Spleen (tissue), 11 donors: ENCODE results near the gene SKOR1. TPM values are rescaled to one million over a fixed set of nuclear protein-coding genes. Genes with fewer than 3 reads are reported as not detected.
A peak's percentile ranks its signal among the peaks of the same experiment; 100 is the strongest.

Experiments
- DNase-seq: peaks from one replicate; pipeline ENCODE4 v3.0.0-alpha.2; 2020
- H3K27ac ChIP-seq, 8 donors: fragments of 200-600 bp; sonication (generic) in 7 of 8; 1 replicate in 4 of 8; 2 replicates in 4 of 8; pipeline versions ENCODE4 v1.5.0 to v1.8.0; 2016 to 2021; ENCODE audit warnings: inconsistent platforms in 4 of 8, mild to moderate bottlenecking in 4 of 8, moderate library complexity in 1 of 8
- H3K27me3 ChIP-seq, 7 donors: fragments of 200-600 bp; sonication (generic) in 6 of 7; replicated peaks in 1 of 7; 1 replicate in 4 of 7; 2 replicates in 3 of 7; pipeline versions ENCODE4 v1.5.0 to v1.8.0; 2016 to 2021; ENCODE audit warnings: inconsistent platforms in 3 of 7, mild to moderate bottlenecking in 1 of 7
- H3K36me3 ChIP-seq, 6 donors: fragments of 200-600 bp; sonication (generic) in 5 of 6; 1 replicate in 4 of 6; 2 replicates in 2 of 6; pipeline versions ENCODE4 v1.5.0 to v1.8.0; 2016 to 2021; ENCODE audit warnings: inconsistent platforms in 2 of 6
- H3K4me1 ChIP-seq, 6 donors: fragments of 200-600 bp; sonication (generic) in 5 of 6; 1 replicate in 3 of 6; 2 replicates in 3 of 6; pipeline versions ENCODE4 v1.5.0 to v1.8.0; 2016 to 2021; ENCODE audit warnings: inconsistent platforms in 3 of 6
- H3K4me3 ChIP-seq, 8 donors: fragments of 200-600 bp; sonication (generic) in 7 of 8; 1 replicate in 4 of 8; 2 replicates in 4 of 8; pipeline versions ENCODE4 v1.5.0 to v1.8.0; 2016 to 2021; ENCODE audit warnings: inconsistent platforms in 4 of 8, mild to moderate bottlenecking in 4 of 8, moderate library complexity in 2 of 8
- H3K9me3 ChIP-seq, 8 donors: fragments of 200-600 bp; sonication (generic) in 7 of 8; 1 replicate in 4 of 8; 2 replicates in 4 of 8; pipeline versions ENCODE4 v1.5.0 to v1.8.0; 2016 to 2021; ENCODE audit warnings: inconsistent platforms in 4 of 8
- POLR2A ChIP-seq, 3 donors: fragments of 450-650 bp; IDR thresholded peaks; one replicate each; pipeline ENCODE4 v1.5.1; 2017; ENCODE audit warnings: antibody characterized with exemption in 3 of 3, mild to moderate bottlenecking in 1 of 3
- POLR2AphosphoS5 ChIP-seq, 3 donors: sonication (generic); formaldehyde crosslinking; IDR thresholded peaks; one replicate each; pipeline ENCODE4 v1.5.1; 2017; ENCODE audit warnings: antibody characterized with exemption in 3 of 3
- WGBS, 5 donors: extraction: QIAGEN DNeasy Blood & Tissue Kit in 3 of 5; methylation state at CpG; one replicate each; pipeline versions ENCODE4 v1.1.5 to v1.1.7; 2013 to 2018; 5-methylcytosine and 5-hydroxymethylcytosine counted together
- intact Hi-C: fragments of 100-400 bp; cut with DNase I; formaldehyde crosslinking; loops from one replicate; pipeline ENCODE4 v1.15.0; 2023; ENCODE audit warnings: low total_unique reads
- polyA plus RNA-seq, 3 donors: library from polyadenylated mRNA; stranded (reverse); fragments of 200-250 nt; gene quantifications; one replicate each; pipeline ENCODE4 v1.2.1, GENCODE V29; 2013
- total RNA-seq, 7 donors: library from RNA; depleted of rRNA in 3 of 7; stranded (reverse); fragments of >200 nt in 3 of 7; fragmentation: NEBNext Ultra II Directional in 4 of 7; extraction: Animal tissue kit (Norgen Biotek cat#: 25700) in 4 of 7; gene quantifications; one replicate each; pipeline versions ENCODE4 v1.1.0 to v1.2.1, GENCODE V29; 2016 to 2021
- TF ChIP-seq, protein P1 (sequence below), 11 experiments: fragments of 200-600 bp in 7 of 11; fragments of 450-650 bp in 4 of 11; sonication (generic) in 4 of 11; IDR thresholded peaks in 8 of 11; conservative IDR thresholded peaks in 3 of 11; 1 replicate in 7 of 11; 2 replicates in 4 of 11; pipeline versions ENCODE4 v1.4.0 to v1.8.0; 2016 to 2021; ENCODE audit warnings: antibody characterized with exemption in 11 of 11, inconsistent platforms in 4 of 11, mild to moderate bottlenecking in 1 of 11
- donor health status: healthy with polysubstance abuse.
- donor health status: DM: no; HTN: no; CAD: no; lungs with moderate emphysema.
- donor health status: DM: no; HTN: no; CAD: no.
- donor health status: Bipolar disorder and iron deficiency.
- donor health status: healthy.
- donor health status: DM: no; HTN: no; CAD: no.
- donor health status: DM: yes; HTN: yes; CAD: no.

Gene SKOR1
- total and polyA plus RNA-seq, 10 donors: 0.06 to 1.1 (median 0.37) TPM

DNA sequence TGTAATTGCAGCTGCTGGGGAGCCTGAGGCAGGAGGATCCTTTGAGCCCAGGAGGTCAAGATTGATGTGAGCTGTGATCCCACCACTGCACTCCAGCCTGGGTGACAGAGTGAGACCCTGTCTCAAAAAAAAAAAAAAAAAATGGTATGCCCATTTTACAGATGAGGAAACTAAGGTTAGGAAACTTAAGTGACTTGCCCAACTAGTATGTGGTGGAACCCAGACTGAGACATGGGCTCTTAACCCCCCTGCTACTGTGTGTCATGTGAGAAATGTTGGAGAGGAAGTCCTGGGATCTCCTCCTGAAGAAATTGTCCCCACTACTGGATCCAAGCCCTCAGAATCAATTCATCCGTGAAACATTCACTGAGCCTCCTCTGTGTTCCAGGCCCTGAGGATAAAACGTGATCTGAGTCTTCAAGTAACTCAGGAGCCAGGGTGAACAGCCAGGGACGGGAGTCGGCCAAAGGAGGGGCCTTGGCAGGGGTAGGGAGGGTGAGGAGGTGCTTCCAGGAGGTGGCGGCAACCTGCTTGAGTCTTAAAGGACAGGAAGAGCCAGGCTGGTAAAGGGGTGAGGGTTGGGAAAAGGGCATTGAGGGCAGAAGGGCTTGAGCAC lies 34.1 kb downstream of the SKOR1 start:
- H3K9me3 ChIP-seq: no peaks in the 10 kb centered on the region
- peaks cover 9 to 18% (median 15%) of the 10 kb centered on the region in 6 donors for H3K4me1 ChIP-seq
- intact Hi-C loops: no loop called here
- H3K4me3 ChIP-seq: no peak overlapping the region
- DNase-seq: no peak
- no peak for TF ChIP-seq POLR2A (IDR thresholded peaks at IDR 0.05)
- TF ChIP-seq POLR2AphosphoS5 (IDR thresholded peaks at IDR 0.05): no peak
- TF ChIP-seq, protein P1, sequence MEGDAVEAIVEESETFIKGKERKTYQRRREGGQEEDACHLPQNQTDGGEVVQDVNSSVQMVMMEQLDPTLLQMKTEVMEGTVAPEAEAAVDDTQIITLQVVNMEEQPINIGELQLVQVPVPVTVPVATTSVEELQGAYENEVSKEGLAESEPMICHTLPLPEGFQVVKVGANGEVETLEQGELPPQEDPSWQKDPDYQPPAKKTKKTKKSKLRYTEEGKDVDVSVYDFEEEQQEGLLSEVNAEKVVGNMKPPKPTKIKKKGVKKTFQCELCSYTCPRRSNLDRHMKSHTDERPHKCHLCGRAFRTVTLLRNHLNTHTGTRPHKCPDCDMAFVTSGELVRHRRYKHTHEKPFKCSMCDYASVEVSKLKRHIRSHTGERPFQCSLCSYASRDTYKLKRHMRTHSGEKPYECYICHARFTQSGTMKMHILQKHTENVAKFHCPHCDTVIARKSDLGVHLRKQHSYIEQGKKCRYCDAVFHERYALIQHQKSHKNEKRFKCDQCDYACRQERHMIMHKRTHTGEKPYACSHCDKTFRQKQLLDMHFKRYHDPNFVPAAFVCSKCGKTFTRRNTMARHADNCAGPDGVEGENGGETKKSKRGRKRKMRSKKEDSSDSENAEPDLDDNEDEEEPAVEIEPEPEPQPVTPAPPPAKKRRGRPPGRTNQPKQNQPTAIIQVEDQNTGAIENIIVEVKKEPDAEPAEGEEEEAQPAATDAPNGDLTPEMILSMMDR (IDR thresholded peaks at IDR 0.05 in 8 of 11, conservative IDR thresholded peaks at IDR 0.05 in 3 of 11): no peak
- no peaks in the 10 kb centered on the region for H3K36me3 ChIP-seq
- peaks cover 0 to 5% (median 0%) of the 10 kb centered on the region in 7 donors for H3K27me3 ChIP-seq
- 80 to 91% (median 80%) methylated on average over 5 of the region's 5 CpGs for WGBS, 5 donors
- no peak overlapping the region for H3K27ac ChIP-seq

DNA sequence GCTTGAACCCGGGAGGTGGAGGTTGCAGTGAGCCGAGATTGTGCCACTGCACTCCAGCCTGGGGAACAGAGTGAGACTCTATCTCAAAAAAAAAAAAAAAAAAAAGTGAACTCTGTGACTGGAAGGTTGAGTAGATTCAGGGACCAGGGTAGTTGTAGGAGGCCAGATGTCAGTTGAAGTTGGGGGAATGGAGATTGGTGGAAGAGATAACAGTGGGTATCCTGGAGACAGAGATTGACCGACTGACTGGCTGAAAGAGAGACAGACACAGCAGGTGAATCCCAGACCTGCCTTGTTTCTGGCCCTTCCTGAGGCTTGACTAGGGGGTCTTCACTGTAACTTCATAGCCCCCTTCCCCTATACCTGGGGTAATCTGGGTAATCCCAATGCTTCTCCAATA lies 36.7 kb downstream of the SKOR1 start:
- Histone ChIP-seq H3K4me3 (no peak overlapping the region), H3K27ac (no peak overlapping the region), H3K27me3 (peaks cover 0 to 5% (median 0%) of the 10 kb centered on the region in 7 donors), H3K36me3 (no peaks in the 10 kb centered on the region), H3K9me3 (no peaks in the 10 kb centered on the region), H3K4me1 (peaks cover 9 to 17% (median 15%) of the 10 kb centered on the region in 6 donors)
- TF ChIP-seq POLR2A (IDR thresholded peaks at IDR 0.05): no peak
- no peak for TF ChIP-seq POLR2AphosphoS5 (IDR thresholded peaks at IDR 0.05)
- TF ChIP-seq, protein P1 (IDR thresholded peaks at IDR 0.05 in 8 of 11, conservative IDR thresholded peaks at IDR 0.05 in 3 of 11): no peak
- WGBS, 5 donors: 90 to 97% (median 94%) methylated on average over 3 of the region's 3 CpGs
- intact Hi-C loops: loop anchor here (5.0 kb wide), 2 partner anchors 295 to 350 kb away; no protein-coding TSS in a partner anchor
- no peak for DNase-seq

DNA sequence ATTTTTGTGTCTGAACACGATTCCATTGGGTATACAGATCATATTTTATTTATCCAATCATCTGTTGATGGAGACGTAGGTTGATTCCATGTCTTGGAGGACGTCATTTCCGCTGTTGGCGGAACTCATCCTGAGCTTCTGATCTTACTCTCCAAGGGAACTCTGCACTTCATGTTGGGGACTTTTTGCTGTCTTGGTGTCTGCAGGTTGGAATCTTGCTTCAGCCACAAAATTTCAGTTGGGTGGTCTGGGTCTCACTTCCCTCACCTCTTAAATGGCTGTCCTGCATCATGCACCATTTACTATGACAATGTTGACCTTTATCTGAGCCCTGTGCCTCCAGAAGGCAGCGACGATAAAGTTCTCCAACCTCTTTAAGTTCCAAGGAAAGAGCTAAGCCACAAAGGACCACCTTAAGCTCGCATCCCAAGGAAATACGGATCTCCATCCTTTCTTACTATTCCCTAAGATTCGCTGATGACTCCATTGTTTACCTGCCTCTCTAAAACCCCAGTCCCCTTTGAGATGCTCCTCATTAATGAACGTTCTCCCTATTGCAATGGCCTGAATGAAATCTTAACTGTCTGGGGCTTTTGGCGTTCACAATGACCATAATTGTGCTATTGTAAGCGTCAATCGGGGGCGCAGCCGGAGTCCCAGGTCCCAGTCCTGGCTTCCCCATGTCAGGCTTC lies 37.6 kb downstream of the SKOR1 start:
- peak overlapping the region in 6 of 8 donors; percentile 11 to 61 (median 38) for H3K4me3 ChIP-seq
- H3K9me3 ChIP-seq: no peaks in the 10 kb centered on the region
- 48 to 55% (median 53%) methylated on average over 16 of the region's 16 CpGs for WGBS, 5 donors
- H3K4me1 ChIP-seq: peaks cover 9 to 17% (median 15%) of the 10 kb centered on the region in 6 donors
- intact Hi-C loops: loop anchor here (5.0 kb wide), 2 partner anchors 294 to 349 kb away; no protein-coding TSS in a partner anchor
- TF ChIP-seq, protein P1 (IDR thresholded peaks at IDR 0.05 in 8 of 11, conservative IDR thresholded peaks at IDR 0.05 in 3 of 11): no peak
- TF ChIP-seq POLR2AphosphoS5 (IDR thresholded peaks at IDR 0.05) (no peak), POLR2A (IDR thresholded peaks at IDR 0.05) (no peak)
- peaks cover 0 to 5% (median 0%) of the 10 kb centered on the region in 7 donors for H3K27me3 ChIP-seq
- no peak for DNase-seq
- H3K36me3 ChIP-seq: no peaks in the 10 kb centered on the region
- peak overlapping the region in 4 of 8 donors; percentile 5 to 42 (median 15) for H3K27ac ChIP-seq
